CD4-positive, alpha-beta T cell (primary cell): ENCODE data around the gene CAPN15. TPM values are rescaled to one million over a fixed set of nuclear protein-coding genes. Genes with fewer than 3 reads are reported as not detected.

ENCODE experiments used
- ATAC-seq: fragments of 200-7000 bp; cut with Tn5 transposase; one replicate; pipeline ENCODE4 v1.10.0; 2022; ENCODE audit warnings: mild to moderate bottlenecking; ENCODE audit not compliant: poor library complexity
- CTCF ChIA-PET: fragments of 350-600 bp; sonication (Branson Sonifier 250); formaldehyde crosslinking; loops from one replicate; lab custom pipeline; 2021; ENCODE audit warnings: antibody characterized with exemption, inconsistent platforms; lab: Charles Lee
- POLR2A ChIA-PET: fragments of 350-600 bp; sonication (Branson Sonifier 250); formaldehyde crosslinking; loops from one replicate; lab custom pipeline; 2021; ENCODE audit warnings: antibody characterized with exemption, inconsistent platforms; lab: Charles Lee
- DNase-seq, 14 experiments: peaks; one replicate each; pipeline ENCODE4 v3.0.0-alpha.2; 2013 to 2020; ENCODE audit warnings: mixed read lengths in 2 of 14
- H3K27ac ChIP-seq, 2 donors: one replicate each; pipeline versions ENCODE4 v1.5.1 to v1.7.0; 2013; ENCODE audit warnings: low read length in 2 of 2, low read depth in 1 of 2, mild to moderate bottlenecking in 1 of 2
- H3K27me3 ChIP-seq, 2 experiments: 1 replicate in 1 of 2; 2 replicates in 1 of 2; pipeline versions ENCODE4 v1.6.1 to v1.7.0; 2013; ENCODE audit warnings: low read length in 2 of 2, control low read depth in 1 of 2, mild to moderate bottlenecking in 1 of 2, moderate library complexity in 1 of 2; ENCODE audit not compliant: insufficient read depth in 2 of 2, control insufficient read depth in 1 of 2
- H3K36me3 ChIP-seq: one replicate; pipeline ENCODE4 v1.6.1; 2013; ENCODE audit warnings: low read length, control low read depth; ENCODE audit not compliant: insufficient read depth
- H3K4me1 ChIP-seq: one replicate; pipeline ENCODE4 v1.6.1; 2013; ENCODE audit warnings: low read length, control low read depth; ENCODE audit not compliant: insufficient read depth
- H3K4me3 ChIP-seq: one replicate; pipeline ENCODE4 v1.5.1; 2013; ENCODE audit warnings: mild to moderate bottlenecking, low read length, moderate library complexity
- H3K9me3 ChIP-seq, 2 experiments: 1 replicate in 1 of 2; 2 replicates in 1 of 2; pipeline versions ENCODE4 v1.6.1 to v1.7.0; 2013; ENCODE audit warnings: low read length in 2 of 2, mild to moderate bottlenecking in 2 of 2, control low read depth in 1 of 2, moderate library complexity in 1 of 2; ENCODE audit not compliant: control insufficient read depth in 1 of 2, insufficient read depth in 1 of 2
- H3K27ac Mint-ChIP-seq: one replicate; pipeline ENCODE4 v1.8.0; 2020; ENCODE audit warnings: mixed read lengths
- H3K27me3 Mint-ChIP-seq: one replicate; pipeline ENCODE4 v1.8.0; 2021; ENCODE audit warnings: mixed read lengths
- H3K36me3 Mint-ChIP-seq: one replicate; pipeline ENCODE4 v1.8.0; 2021; ENCODE audit warnings: low read depth, mixed read lengths
- H3K4me1 Mint-ChIP-seq: one replicate; pipeline ENCODE4 v1.8.0; 2021; ENCODE audit warnings: low read depth, mixed read lengths
- H3K4me3 Mint-ChIP-seq: one replicate; pipeline ENCODE4 v1.8.0; 2020; ENCODE audit warnings: mild to moderate bottlenecking, mixed read lengths
- H3K9me3 Mint-ChIP-seq: one replicate; pipeline ENCODE4 v1.8.0; 2020; ENCODE audit warnings: mixed read lengths
- CTCF ChIP-seq: fragments of 200-600 bp; IDR thresholded peaks from one replicate; pipeline ENCODE4 v1.8.0; 2022; ENCODE audit warnings: antibody characterized with exemption, mild to moderate bottlenecking
- intact Hi-C, 2 experiments: fragments of 100-400 bp; cut with DNase I in 1 of 2; cut with micrococcal nuclease in 1 of 2; formaldehyde crosslinking; loops; one replicate each; pipeline versions ENCODE4 v1.15.1 to v1.9.0; 2023 to 2025; cut with DNase I, micrococcal nuclease
- microRNA-seq: library from miRNA; unstranded; fragments of <30 nt; microRNA quantifications from one replicate; pipeline ENCODE4 v1.2.0, GENCODE V29; 2021; ENCODE audit warnings: borderline microRNAs expressed, borderline replicate concordance
- total RNA-seq, 174 experiments: library from RNA in 2 of 174; stranded (reverse) in 2 of 174; gene quantifications; one replicate each; pipeline ENCODE4 v1.2.3 and lab custom pipeline; 2021 to 2026

The CAPN15 gene
- total RNA-seq, 2 experiments from 2014 or later: 35.5 to 36.9 TPM

GRCh38 chr16:600781-601180 is 73.3 kb downstream of the CAPN15 start:
- intact Hi-C loops: no loop called here
- H3K27me3 Mint-ChIP-seq: no peaks in the 10 kb centered on the region
- ChIA-PET CTCF (interaction anchor here (1.1 kb wide), 1 partner anchor 22 kb away, joined by 4 read pairs; no protein-coding TSS in a partner anchor), POLR2A (no interaction called here)
- no peaks in the 10 kb centered on the region for H3K27me3 ChIP-seq
- no peak overlapping the region for H3K4me3 Mint-ChIP-seq
- peaks cover 13% of the 10 kb centered on the region for H3K4me1 Mint-ChIP-seq
- no peak for TF ChIP-seq CTCF
- H3K4me1 ChIP-seq: no peaks in the 10 kb centered on the region
- DNase-seq: no peak
- peaks cover 3% of the 10 kb centered on the region for H3K36me3 Mint-ChIP-seq
- H3K27ac ChIP-seq: no peak overlapping the region
- H3K9me3 Mint-ChIP-seq: no peaks in the 10 kb centered on the region
- no peak overlapping the region for H3K27ac Mint-ChIP-seq
- H3K4me3 ChIP-seq: no peak overlapping the region
- peaks cover 0 to 16% of the 10 kb centered on the region in 2 experiments for H3K9me3 ChIP-seq
- peaks cover 5% of the 10 kb centered on the region for H3K36me3 ChIP-seq
- ATAC-seq: no peak

GRCh38 chr16:603933-604332 is 76.4 kb downstream of the CAPN15 start:
- H3K27me3 ChIP-seq: no peaks in the 10 kb centered on the region
- no peak for ATAC-seq
- intact Hi-C loops: no loop called here
- no peak overlapping the region for H3K4me3 ChIP-seq
- no peaks in the 10 kb centered on the region for H3K4me1 ChIP-seq
- peaks cover 0 to 15% of the 10 kb centered on the region in 2 experiments for H3K9me3 ChIP-seq
- no peak for DNase-seq
- H3K36me3 ChIP-seq: peaks cover 5% of the 10 kb centered on the region
- H3K27me3 Mint-ChIP-seq: no peaks in the 10 kb centered on the region
- ChIA-PET CTCF (no interaction called here), POLR2A (no interaction called here)
- TF ChIP-seq CTCF: no peak
- peaks cover 3% of the 10 kb centered on the region for H3K36me3 Mint-ChIP-seq
- no peak overlapping the region for H3K4me3 Mint-ChIP-seq
- no peak overlapping the region for H3K27ac Mint-ChIP-seq
- no peak overlapping the region for H3K27ac ChIP-seq
- peaks cover 13% of the 10 kb centered on the region for H3K4me1 Mint-ChIP-seq
- H3K9me3 Mint-ChIP-seq: no peaks in the 10 kb centered on the region

Small RNA genes lying within 50 kb of the gene (microRNA-seq; reads per million reads assigned to microRNA genes)
- gene MIR3176 (not detected), gene MIR5587 (not detected)

Other genes with a start within 250 kb of the CAPN15 start
- gene ARHGDIG, start 247.1 kb upstream of the CAPN15 start, total RNA-seq: under 1 TPM in 1 of 2 experiments, not detected in 1; 0.42 TPM
- not detected for gene PDIA2, start 244.5 kb upstream of the CAPN15 start, total RNA-seq
- 10 to 100 TPM; 24.7 to 26.3 TPM for gene AXIN1, start 175.0 kb upstream of the CAPN15 start, total RNA-seq
- 10 to 100 TPM; 19.6 to 19.7 TPM for gene MRPL28, start 157.2 kb upstream of the CAPN15 start, total RNA-seq
- gene PGAP6, start 145.7 kb upstream of the CAPN15 start, total RNA-seq: 10 to 100 TPM; 59.7 to 63.7 TPM
- 10 to 100 TPM; 31.2 to 32.6 TPM for gene NME4, start 130.5 kb upstream of the CAPN15 start, total RNA-seq
- 1 to 10 TPM; 5.7 to 7.0 TPM for gene DECR2, start 125.8 kb upstream of the CAPN15 start, total RNA-seq
- gene RAB11FIP3, start 102.1 kb upstream of the CAPN15 start, total RNA-seq: 10 to 100 TPM; 28.4 to 29.0 TPM
- not detected for gene PRR35, start 32.7 kb downstream of the CAPN15 start, total RNA-seq
- gene NHLRC4, start 39.3 kb downstream of the CAPN15 start, total RNA-seq: under 1 TPM; 0.45 to 0.55 TPM
- 10 to 100 TPM; 22.8 to 27.0 TPM for gene PIGQ, start 42.3 kb downstream of the CAPN15 start, total RNA-seq
- 1 to 10 TPM; 8.9 to 9.5 TPM for gene RAB40C, start 62.4 kb downstream of the CAPN15 start, total RNA-seq
- gene WFIKKN1, start 103.3 kb downstream of the CAPN15 start, total RNA-seq: under 1 TPM; 0.64 to 0.99 TPM
- gene METTL26, start 108.6 kb downstream of the CAPN15 start, total RNA-seq: 10 to 100 TPM; 39.5 to 39.6 TPM
- gene MCRIP2, start 114.1 kb downstream of the CAPN15 start, total RNA-seq: 10 to 100 TPM; 11.4 to 14.6 TPM
- 10 to 100 TPM in 1 of 2 experiments, 1 to 10 TPM in 1; 8.1 to 10.3 TPM for gene WDR90, start 121.7 kb downstream of the CAPN15 start, total RNA-seq
- 100 to 1,000 TPM; 202 to 209 TPM for gene RHOT2, start 140.4 kb downstream of the CAPN15 start, total RNA-seq
- 1 to 10 TPM; 6.6 to 6.9 TPM for gene RHBDL1, start 148.0 kb downstream of the CAPN15 start, total RNA-seq
- 10 to 100 TPM; 46.9 to 53.9 TPM for gene STUB1, start 152.7 kb downstream of the CAPN15 start, total RNA-seq
- gene JMJD8, start 156.6 kb downstream of the CAPN15 start, total RNA-seq: 10 to 100 TPM; 22.0 to 23.6 TPM
- gene WDR24, start 162.7 kb downstream of the CAPN15 start, total RNA-seq: 10 to 100 TPM; 12.1 to 12.6 TPM
- gene FBXL16, start 178.1 kb downstream of the CAPN15 start, total RNA-seq: 10 to 100 TPM; 11.0 to 11.7 TPM
- gene METRN, start 187.4 kb downstream of the CAPN15 start, total RNA-seq: 1 to 10 TPM; 2.6 to 3.2 TPM
- 1 to 10 TPM; 8.1 TPM for gene ANTKMT, start 193.4 kb downstream of the CAPN15 start, total RNA-seq
- 1 to 10 TPM; 1.2 to 2.7 TPM for gene CCDC78, start 198.7 kb downstream of the CAPN15 start, total RNA-seq
- gene HAGHL, start 199.4 kb downstream of the CAPN15 start, total RNA-seq: 1 to 10 TPM; 7.1 to 9.2 TPM
- gene CIAO3, start 213.3 kb downstream of the CAPN15 start, total RNA-seq: 10 to 100 TPM; 33.3 to 38.2 TPM
- gene MSLN, start 233.0 kb downstream of the CAPN15 start, total RNA-seq: not detected